Activated T-helper 2 cell treated with anti-CD3 and anti-CD28 coated beads, Interferon-gamma antibody, Interleukin-2, Interleukin-4, amounts not matched to agents 10 μg/mL and 5 μg/mL and 100 μg/mL, durations not matched to agents 14 hours and 24 hours and 36 hours (primary cell): ENCODE results near the gene VASN. TPM values are rescaled to one million over a fixed set of nuclear protein-coding genes. Genes with fewer than 3 reads are reported as not detected.

Experiments
- DNase-seq: peaks from one replicate; pipeline ENCODE4 v3.0.0; 2021; ENCODE audit warnings: low spot score
- H3K27ac Mint-ChIP-seq: one replicate; pipeline ENCODE4 v1.8.0; 2021; ENCODE audit warnings: mixed read lengths
- H3K27me3 Mint-ChIP-seq: one replicate; pipeline ENCODE4 v1.8.0; 2021; ENCODE audit warnings: low read depth, mixed read lengths
- H3K36me3 Mint-ChIP-seq: one replicate; pipeline ENCODE4 v1.8.0; 2021; ENCODE audit warnings: low read depth, mixed read lengths
- H3K4me1 Mint-ChIP-seq: one replicate; pipeline ENCODE4 v1.8.0; 2021; ENCODE audit warnings: low read depth, mixed read lengths
- H3K4me3 Mint-ChIP-seq: one replicate; pipeline ENCODE4 v1.8.0; 2021; ENCODE audit warnings: low read depth, mild to moderate bottlenecking, moderate library complexity, mixed read lengths
- H3K9me3 Mint-ChIP-seq: one replicate; pipeline ENCODE4 v1.8.0; 2021; ENCODE audit warnings: mixed read lengths
- intact Hi-C: fragments of 100-400 bp; cut with micrococcal nuclease; formaldehyde crosslinking; loops from one replicate; pipeline ENCODE4 v1.15.1; 2023
- total RNA-seq: library from RNA; stranded (reverse); gene quantifications from 2 replicates; pipeline ENCODE4 v1.2.3, GENCODE V29; 2022

The VASN gene
- total RNA-seq, 1 donor from 2014 or later: not detected

DNA sequence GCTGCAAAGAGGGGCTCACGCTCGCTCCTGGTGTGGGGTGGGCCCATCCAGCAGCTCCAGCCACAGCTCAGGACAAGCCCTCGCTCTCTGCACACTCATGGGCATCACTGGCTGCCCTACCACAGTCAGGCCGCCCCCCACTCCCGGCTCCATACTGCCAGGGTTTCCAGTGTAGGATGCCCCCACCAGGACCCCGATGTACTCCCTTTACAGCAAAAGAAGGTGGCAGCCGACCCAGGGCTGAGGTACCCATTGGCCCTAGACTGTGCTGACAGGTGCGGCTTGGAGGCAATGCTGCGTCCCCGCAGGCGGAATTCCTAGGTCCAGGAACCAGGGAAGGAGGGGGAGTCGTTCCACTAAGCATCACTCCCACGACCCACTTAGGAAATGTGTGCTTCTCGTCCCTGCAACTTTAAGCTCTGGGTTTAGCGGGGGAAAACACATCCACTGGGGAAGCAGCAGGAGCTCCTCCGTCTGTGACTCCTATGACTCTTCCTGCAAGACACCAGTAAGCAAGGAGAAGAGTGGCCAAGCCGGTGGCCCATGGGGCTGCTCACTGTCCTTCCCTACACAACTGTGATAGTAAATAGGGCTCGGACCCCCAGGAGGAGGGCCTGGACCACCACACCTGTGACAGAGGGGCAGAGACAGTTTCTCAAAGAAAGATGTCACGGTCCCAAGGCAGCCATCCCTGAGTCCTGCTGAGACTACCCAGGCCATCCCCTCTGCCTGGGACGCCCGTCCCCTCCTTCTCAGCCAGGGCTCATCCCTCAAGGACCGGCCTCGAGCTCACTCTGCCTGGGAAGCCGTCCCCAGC, 31.7 kb downstream of the VASN start:
- no peak for DNase-seq
- H3K27me3 Mint-ChIP-seq: no peaks in the 10 kb centered on the region
- H3K4me1 Mint-ChIP-seq: no peaks in the 10 kb centered on the region
- H3K4me3 Mint-ChIP-seq: no peak overlapping the region
- no peaks in the 10 kb centered on the region for H3K9me3 Mint-ChIP-seq
- intact Hi-C loops: loop anchor here (5.0 kb wide), 2 partner anchors 46 to 116 kb away; no protein-coding TSS in a partner anchor
- H3K27ac Mint-ChIP-seq: no peak overlapping the region
- peaks cover 52% of the 10 kb centered on the region for H3K36me3 Mint-ChIP-seq

- Mint-ChIP-seq H3K27ac (no peak overlapping the region), H3K4me1 (no peaks in the 10 kb centered on the region), H3K9me3 (no peaks in the 10 kb centered on the region), H3K4me3 (no peak overlapping the region), H3K36me3 (peaks cover 46% of the 10 kb centered on the region), H3K27me3 (no peaks in the 10 kb centered on the region)
- intact Hi-C loops: loop anchor here (5.0 kb wide), 2 partner anchors 47 to 117 kb away; no protein-coding TSS in a partner anchor
- no peak for DNase-seq
Measured at GRCh38 chr16:4404247-4404966, 32.8 kb downstream of the VASN start.

DNA sequence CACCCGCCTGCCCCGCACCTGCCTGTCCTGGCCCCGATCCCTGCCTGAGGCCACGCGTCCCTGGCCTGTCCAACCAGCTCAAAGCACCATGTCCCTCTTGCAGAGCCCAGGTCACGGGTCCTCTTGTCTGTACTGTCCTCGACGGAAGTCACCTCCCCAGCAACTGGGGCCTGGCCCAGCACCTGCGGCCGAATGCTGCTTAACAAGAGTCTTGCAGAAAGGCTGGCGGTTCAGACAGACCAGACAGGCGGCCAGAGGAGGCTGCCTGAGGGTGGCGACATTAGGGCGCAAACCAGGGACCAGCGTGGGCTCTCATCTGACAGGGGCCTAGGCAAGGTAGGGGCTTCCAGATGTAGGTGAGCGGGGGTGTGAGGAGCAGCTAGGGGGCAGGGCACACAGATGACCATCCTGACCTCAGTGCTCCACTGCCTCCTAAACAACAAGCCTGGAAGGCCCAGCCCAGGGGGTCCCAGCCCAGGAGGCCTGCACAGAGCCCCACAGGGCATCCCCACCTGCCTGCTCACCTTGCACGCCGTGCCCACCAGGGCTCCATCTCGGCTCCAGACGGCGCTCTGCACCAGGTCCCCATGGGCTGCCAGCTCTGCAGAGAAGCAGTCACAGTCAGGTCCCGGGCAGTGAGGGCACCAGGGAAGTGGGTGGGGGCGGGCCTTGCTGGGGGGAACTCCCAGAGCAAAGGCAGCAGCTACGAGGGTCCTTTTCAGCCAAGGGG, 33.5 kb downstream of the VASN start:
- Mint-ChIP-seq H3K9me3 (no peaks in the 10 kb centered on the region), H3K36me3 (peaks cover 42% of the 10 kb centered on the region), H3K4me1 (no peaks in the 10 kb centered on the region), H3K27me3 (no peaks in the 10 kb centered on the region), H3K4me3 (no peak overlapping the region), H3K27ac (no peak overlapping the region)
- DNase-seq: no peak
- intact Hi-C loops: loop anchor here (5.0 kb wide), 2 partner anchors 48 to 118 kb away; no protein-coding TSS in a partner anchor

DNA sequence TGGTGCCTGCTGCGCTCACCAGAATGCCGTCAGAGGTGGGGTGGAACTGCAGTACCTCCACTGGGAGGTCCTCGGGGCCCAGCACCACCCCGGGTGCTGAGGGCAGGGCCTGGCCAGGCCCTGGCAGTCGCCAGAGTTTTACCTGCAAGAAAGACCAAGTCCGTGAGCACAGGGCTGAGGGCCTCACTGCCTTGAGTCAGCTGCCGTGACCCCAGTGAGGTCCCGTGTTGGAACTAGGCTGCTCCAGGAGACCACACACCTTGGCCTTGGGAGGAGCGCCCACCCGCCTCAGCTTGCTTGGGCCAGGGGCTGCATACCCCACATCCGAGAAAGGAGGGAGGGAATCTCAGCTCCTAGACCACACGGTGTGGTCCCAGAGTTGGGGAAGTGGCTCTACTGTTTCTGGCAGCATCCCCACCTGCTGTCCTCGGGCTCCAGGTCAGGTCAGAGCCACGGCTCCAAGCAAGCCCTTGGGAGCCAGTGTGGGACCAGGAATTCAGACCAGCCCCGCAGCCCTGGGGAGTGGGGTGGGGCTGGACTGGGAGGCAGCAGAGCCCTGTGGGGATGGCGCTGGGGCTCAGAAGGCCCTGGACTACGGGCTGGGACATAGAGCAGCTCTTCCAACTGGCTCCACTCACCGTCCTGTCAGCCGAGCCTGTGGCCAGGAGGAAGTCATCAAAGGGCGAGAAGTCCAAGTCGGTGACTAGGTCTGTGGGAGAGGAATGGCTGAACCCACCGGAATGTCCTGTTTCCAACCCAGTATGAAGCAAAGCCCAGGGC, 36.1 kb downstream of the VASN start:
- H3K36me3 Mint-ChIP-seq: peaks cover 47% of the 10 kb centered on the region
- DNase-seq: no peak

DNA sequence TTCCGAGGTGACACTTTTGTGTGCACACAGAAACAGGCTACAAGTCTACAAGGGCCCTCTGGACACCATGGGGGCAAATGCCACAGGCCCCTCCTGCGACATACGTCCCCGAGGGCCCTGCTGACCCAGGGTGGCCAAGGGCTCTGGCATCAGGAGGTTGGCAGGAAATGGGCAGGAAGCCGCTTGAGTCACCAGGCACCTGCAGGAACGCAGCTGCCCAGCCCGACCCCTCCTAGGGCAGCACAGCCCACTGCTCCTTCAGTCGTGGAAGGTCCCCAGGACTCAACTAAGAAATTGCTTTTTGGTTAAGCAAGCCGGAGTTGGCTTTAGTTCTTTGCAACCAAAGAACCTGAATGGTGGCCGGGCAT, 36.7 kb downstream of the VASN start:
- Mint-ChIP-seq H3K27ac (no peak overlapping the region), H3K36me3 (peaks cover 51% of the 10 kb centered on the region), H3K4me1 (peaks cover 9% of the 10 kb centered on the region), H3K27me3 (no peaks in the 10 kb centered on the region), H3K9me3 (no peaks in the 10 kb centered on the region), H3K4me3 (no peak overlapping the region)
- intact Hi-C loops: no loop called here
- DNase-seq: no peak

More for the DNA sequence above, 36.1 kb downstream of the VASN start:
- Mint-ChIP-seq H3K4me1 (peaks cover 7% of the 10 kb centered on the region), H3K9me3 (no peaks in the 10 kb centered on the region), H3K27ac (no peak overlapping the region), H3K27me3 (no peaks in the 10 kb centered on the region), H3K4me3 (no peak overlapping the region)
- intact Hi-C loops: no loop called here

DNA sequence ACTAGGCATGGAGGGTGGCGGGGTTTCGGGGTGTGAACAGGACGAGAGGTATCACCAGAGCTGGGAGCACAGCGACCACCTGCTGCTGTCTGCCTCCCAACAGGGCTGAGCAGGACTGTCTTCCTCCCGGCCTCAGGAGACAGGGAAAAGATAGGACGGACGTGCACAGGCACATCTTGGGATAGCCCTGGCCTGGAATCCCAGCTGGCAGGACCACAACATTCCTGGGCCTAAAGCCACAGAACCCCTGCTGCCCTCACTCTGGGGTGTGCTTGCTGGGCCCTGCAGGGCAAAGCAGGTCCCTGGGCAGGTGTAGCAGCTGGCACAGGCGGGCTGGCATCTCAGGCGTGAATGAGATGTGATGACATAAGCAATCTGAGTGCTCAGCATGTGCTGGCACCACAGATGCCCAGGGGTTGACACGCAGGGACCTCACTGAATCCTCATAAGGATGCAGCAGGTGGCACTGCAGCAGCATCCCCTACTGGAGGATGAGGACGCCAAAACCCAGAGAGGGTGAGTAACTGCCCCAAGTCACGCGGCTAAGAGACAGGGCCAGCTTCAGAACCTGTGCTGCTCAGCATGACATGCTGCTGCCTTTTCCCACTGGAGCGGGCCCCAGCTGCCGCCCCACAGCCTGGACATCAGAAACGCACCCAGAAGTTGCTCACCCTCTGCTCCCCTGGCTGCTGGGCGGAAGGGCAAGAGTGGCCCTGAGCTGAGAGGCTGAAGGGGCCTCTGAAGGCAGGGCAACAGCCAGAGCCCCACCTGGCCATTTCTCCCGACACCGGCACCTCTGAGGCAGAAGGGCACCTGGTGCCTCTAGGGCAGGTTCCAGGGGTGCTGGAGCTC, 37.7 kb downstream of the VASN start:
- H3K9me3 Mint-ChIP-seq: no peaks in the 10 kb centered on the region
- DNase-seq: no peak

GRCh38 chr16:4410335-4411075, 38.9 kb downstream of the VASN start:
- no peak for DNase-seq
- Mint-ChIP-seq H3K4me3 (no peak overlapping the region), H3K9me3 (no peaks in the 10 kb centered on the region), H3K27ac (no peak overlapping the region), H3K4me1 (peaks cover 28% of the 10 kb centered on the region), H3K27me3 (no peaks in the 10 kb centered on the region), H3K36me3 (peaks cover 43% of the 10 kb centered on the region)
- intact Hi-C loops: no loop called here

More for the DNA sequence above, 37.7 kb downstream of the VASN start:
- peaks cover 46% of the 10 kb centered on the region for H3K36me3 Mint-ChIP-seq
- H3K4me1 Mint-ChIP-seq: peaks cover 16% of the 10 kb centered on the region
- intact Hi-C loops: no loop called here
- no peak overlapping the region for H3K4me3 Mint-ChIP-seq
- no peaks in the 10 kb centered on the region for H3K27me3 Mint-ChIP-seq
- H3K27ac Mint-ChIP-seq: no peak overlapping the region

- Mint-ChIP-seq H3K27me3 (no peaks in the 10 kb centered on the region), H3K4me1 (peaks cover 29% of the 10 kb centered on the region), H3K9me3 (no peaks in the 10 kb centered on the region), H3K4me3 (no peak overlapping the region), H3K27ac (no peak overlapping the region), H3K36me3 (peaks cover 34% of the 10 kb centered on the region)
- intact Hi-C loops: no loop called here
- DNase-seq: no peak
Measured at GRCh38 chr16:4411684-4412083, 40.0 kb downstream of the VASN start.

DNA sequence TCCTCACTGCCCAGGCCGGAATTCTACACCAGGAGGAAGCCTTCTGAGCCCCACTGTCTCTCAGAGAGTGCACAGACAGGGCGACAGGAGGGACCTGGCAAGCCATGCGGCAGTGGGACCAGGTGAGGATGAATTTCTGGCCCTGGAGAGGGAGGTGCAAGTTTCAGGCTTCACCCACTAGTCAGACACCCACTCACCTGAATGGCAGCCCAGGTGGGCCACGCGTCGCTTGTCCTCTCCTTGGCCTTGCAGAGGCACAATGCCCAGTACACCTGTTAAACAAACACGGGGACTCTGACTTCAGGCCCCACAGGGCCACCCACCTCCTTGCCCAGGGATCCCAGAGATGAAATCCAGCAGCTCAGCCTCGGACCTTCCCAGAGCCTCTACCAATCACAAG, 40.5 kb downstream of the VASN start:
- no peak for DNase-seq
- Mint-ChIP-seq H3K9me3 (no peaks in the 10 kb centered on the region), H3K4me1 (peaks cover 31% of the 10 kb centered on the region), H3K36me3 (peaks cover 31% of the 10 kb centered on the region), H3K4me3 (no peak overlapping the region), H3K27me3 (no peaks in the 10 kb centered on the region), H3K27ac (no peak overlapping the region)
- intact Hi-C loops: no loop called here

- Mint-ChIP-seq H3K27me3 (no peaks in the 10 kb centered on the region), H3K27ac (no peak overlapping the region), H3K4me3 (no peak overlapping the region), H3K4me1 (peaks cover 31% of the 10 kb centered on the region), H3K9me3 (no peaks in the 10 kb centered on the region), H3K36me3 (peaks cover 31% of the 10 kb centered on the region)
- DNase-seq: no peak
- intact Hi-C loops: no loop called here
Measured at GRCh38 chr16:4412854-4413253, 41.2 kb downstream of the VASN start.
